ENCODE results near the gene ILDR2. TPM values are rescaled to one million over a fixed set of nuclear protein-coding genes. Genes with fewer than 3 reads are reported as not detected.

ILDR2 gene
- total and polyA plus RNA-seq, 9 of the 15 experiments (the other 6 are each of a cell fraction or from before 2014, with no cell fraction given) = 0.03 to 0.31 (median 0.18) TPM; not detected in 2

GRCh38 chr1:166978821-166979220, 3.5 kb upstream of the ILDR2 start:
- ChIA-PET POLR2A (no interaction called here), CTCF (ENCODE audit: low intra/inter-chr PET ratio) (no interaction called here)
- H3K4me2 ChIP-seq (ENCODE audit: insufficient read depth, low read length) = no peak overlapping the region
- intact Hi-C loops (cut with micrococcal nuclease) (loop anchor here (5.0 kb wide), 1 partner anchor 78 kb away; no protein-coding TSS in a partner anchor), in situ Hi-C loops (cut with MboI) (no loop called here)
- H4K20me1 ChIP-seq (replicated peaks; ENCODE audit: control insufficient read depth, insufficient read depth, low read length) = peaks cover 6% of the 10 kb centered on the region; the same call in 1 of the 2 replicates
- H3K9me1 ChIP-seq (ENCODE audit: control insufficient read depth, insufficient read depth, low read length) = no peaks in the 10 kb centered on the region
- no peak overlapping the region for H2AFZ ChIP-seq (ENCODE audit: low read depth, low read length)
- no peak overlapping the region for H3K4me3 ChIP-seq
- H3K4me1 ChIP-seq (replicated peaks in 1 of 2; ENCODE audit: control insufficient read depth in 2 of 2, insufficient read depth in 2 of 2, low read length in 2 of 2) = peaks cover 3 to 13% of the 10 kb centered on the region in 2 experiments; a peak in 3 of 5 replicates
- peaks cover 27 to 29% of the 10 kb centered on the region in 2 experiments for H3K27me3 ChIP-seq (ENCODE audit: control insufficient read depth in 2 of 2, insufficient read depth in 2 of 2, low read length in 2 of 2)
- ATAC-seq (no peak), DNase-seq (ENCODE audit: extremely low read depth in 1 of 4, low spot score in 3 of 4) (no peak), FAIRE-seq (no peak)
- BruUV-seq (replicated peaks) = no TSS peak
- no peaks in the 10 kb centered on the region for H3K36me3 ChIP-seq (ENCODE audit: control insufficient read depth, insufficient read depth, low read length)
- no peaks in the 10 kb centered on the region for H3K9me3 ChIP-seq (replicated peaks; ENCODE audit: control insufficient read depth, insufficient read depth, low read depth, low read length)
- WGBS (ENCODE audit: insufficient coverage, low coverage, missing lambda C conversion rate) = 0% methylated on average over 1 of the region's 1 CpG
- H3K27ac ChIP-seq (ENCODE audit: extremely low read depth, low read depth, low read length) = no peak overlapping the region
- no peaks in the 10 kb centered on the region for H3K79me2 ChIP-seq (ENCODE audit: control insufficient read depth, insufficient read depth, low read length)
- no peak overlapping the region for H3K9ac ChIP-seq (ENCODE audit: insufficient read depth in 1 of 2, low read depth in 2 of 2, low read length in 2 of 2)
- TF ChIP-seq FOXJ3 (CRISPR knock-in tag; IDR thresholded peaks at IDR 0.05) (no peak), ZC3H11A (IDR thresholded peaks at IDR 0.05; ENCODE audit: low read depth, low read length) (no peak), THAP12 (CRISPR knock-in tag; IDR thresholded peaks at IDR 0.05) (no peak), CREM (IDR thresholded peaks at IDR 0.05; ENCODE audit: low read depth) (no peak), HDAC8 (tag; IDR thresholded peaks at IDR 0.05) (no peak), ELF1 (tag; IDR thresholded peaks at IDR 0.05) (no peak), KLF16 (IDR thresholded peaks at IDR 0.05) (no peak), ZBTB26 (CRISPR knock-in tag; IDR thresholded peaks at IDR 0.05) (no peak), CXXC5 (CRISPR knock-in tag; IDR thresholded peaks at IDR 0.05) (no peak), ZSCAN32 (CRISPR knock-in tag; IDR thresholded peaks at IDR 0.05) (no peak)
- TF ChIP-seq, protein P1, sequence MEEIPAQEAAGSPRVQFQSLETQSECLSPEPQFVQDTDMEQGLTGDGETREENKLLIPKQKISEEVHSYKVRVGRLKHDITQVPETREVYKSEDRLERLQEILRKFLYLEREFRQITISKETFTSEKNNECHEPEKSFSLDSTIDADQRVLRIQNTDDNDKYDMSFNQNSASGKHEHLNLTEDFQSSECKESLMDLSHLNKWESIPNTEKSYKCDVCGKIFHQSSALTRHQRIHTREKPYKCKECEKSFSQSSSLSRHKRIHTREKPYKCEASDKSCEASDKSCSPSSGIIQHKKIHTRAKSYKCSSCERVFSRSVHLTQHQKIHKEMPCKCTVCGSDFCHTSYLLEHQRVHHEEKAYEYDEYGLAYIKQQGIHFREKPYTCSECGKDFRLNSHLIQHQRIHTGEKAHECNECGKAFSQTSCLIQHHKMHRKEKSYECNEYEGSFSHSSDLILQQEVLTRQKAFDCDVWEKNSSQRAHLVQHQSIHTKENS (CRISPR knock-in tag; IDR thresholded peaks at IDR 0.05) = no peak
- TF ChIP-seq, protein P2, sequence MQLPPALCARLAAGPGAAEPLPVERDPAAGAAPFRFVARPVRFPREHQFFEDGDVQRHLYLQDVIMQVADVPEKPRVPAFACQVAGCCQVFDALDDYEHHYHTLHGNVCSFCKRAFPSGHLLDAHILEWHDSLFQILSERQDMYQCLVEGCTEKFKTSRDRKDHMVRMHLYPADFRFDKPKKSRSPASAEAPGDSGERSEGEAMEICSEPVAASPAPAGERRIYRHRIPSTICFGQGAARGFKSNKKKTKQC (CRISPR knock-in tag; IDR thresholded peaks at IDR 0.05) = no peak
- TF ChIP-seq, protein P3, sequence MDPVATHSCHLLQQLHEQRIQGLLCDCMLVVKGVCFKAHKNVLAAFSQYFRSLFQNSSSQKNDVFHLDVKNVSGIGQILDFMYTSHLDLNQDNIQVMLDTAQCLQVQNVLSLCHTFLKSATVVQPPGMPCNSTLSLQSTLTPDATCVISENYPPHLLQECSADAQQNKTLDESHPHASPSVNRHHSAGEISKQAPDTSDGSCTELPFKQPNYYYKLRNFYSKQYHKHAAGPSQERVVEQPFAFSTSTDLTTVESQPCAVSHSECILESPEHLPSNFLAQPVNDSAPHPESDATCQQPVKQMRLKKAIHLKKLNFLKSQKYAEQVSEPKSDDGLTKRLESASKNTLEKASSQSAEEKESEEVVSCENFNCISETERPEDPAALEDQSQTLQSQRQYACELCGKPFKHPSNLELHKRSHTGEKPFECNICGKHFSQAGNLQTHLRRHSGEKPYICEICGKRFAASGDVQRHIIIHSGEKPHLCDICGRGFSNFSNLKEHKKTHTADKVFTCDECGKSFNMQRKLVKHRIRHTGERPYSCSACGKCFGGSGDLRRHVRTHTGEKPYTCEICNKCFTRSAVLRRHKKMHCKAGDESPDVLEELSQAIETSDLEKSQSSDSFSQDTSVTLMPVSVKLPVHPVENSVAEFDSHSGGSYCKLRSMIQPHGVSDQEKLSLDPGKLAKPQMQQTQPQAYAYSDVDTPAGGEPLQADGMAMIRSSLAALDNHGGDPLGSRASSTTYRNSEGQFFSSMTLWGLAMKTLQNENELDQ (CRISPR knock-in tag; IDR thresholded peaks at IDR 0.05; ENCODE audit: borderline replicate concordance) = no peak

Data from K562 (cell line).